Peyer's patch (tissue), 4 donors: ENCODE data around the gene PACRG. TPM values are rescaled to one million over a fixed set of nuclear protein-coding genes. Genes with fewer than 3 reads are reported as not detected.

Experiments used
- DNase-seq, 3 donors: peaks; one replicate each; pipeline ENCODE4 v3.0.0-alpha.2; 2017 to 2019
- H3K27ac ChIP-seq, 4 donors: fragments of 200-600 bp; sonication (generic); one replicate each; pipeline ENCODE4 v1.5.1; 2016 to 2019
- H3K27me3 ChIP-seq, 2 donors: fragments of 200-600 bp; sonication (generic); one replicate each; pipeline ENCODE4 v1.5.1; 2019
- H3K36me3 ChIP-seq, 3 donors: fragments of 200-600 bp; sonication (generic); one replicate each; pipeline ENCODE4 v1.5.1; 2016 to 2019
- H3K4me1 ChIP-seq, 4 donors: fragments of 200-600 bp; sonication (generic); one replicate each; pipeline ENCODE4 v1.5.1; 2016 to 2019
- H3K4me3 ChIP-seq, 4 donors: fragments of 200-600 bp; sonication (generic); 1 replicate in 3 of 4; 2 replicates in 1 of 4; pipeline ENCODE4 v1.5.1; 2016 to 2019; ENCODE audit warnings: mild to moderate bottlenecking in 1 of 4
- H3K9me3 ChIP-seq, 4 donors: fragments of 200-600 bp; sonication (generic); one replicate each; pipeline ENCODE4 v1.5.1; 2016 to 2019; ENCODE audit warnings: mild to moderate bottlenecking in 1 of 4
- CTCF ChIP-seq, 6 experiments: fragments of 450-650 bp in 4 of 6; fragments of 200-600 bp in 2 of 6; sonication (generic) in 1 of 6; IDR thresholded peaks; one replicate each; pipeline ENCODE4 v1.5.1; 2017 to 2019; ENCODE audit warnings: antibody characterized with exemption in 6 of 6, mild to moderate bottlenecking in 3 of 6, moderate library complexity in 1 of 6
- POLR2A ChIP-seq, 2 donors: fragments of 450-650 bp; IDR thresholded peaks; one replicate each; pipeline ENCODE4 v1.5.1; 2017; ENCODE audit warnings: antibody characterized with exemption in 2 of 2, mild to moderate bottlenecking in 2 of 2, moderate library complexity in 2 of 2
- total RNA-seq, 4 donors: library from RNA; depleted of rRNA; stranded (reverse); fragments of >200 nt; gene quantifications; one replicate each; pipeline ENCODE4 v1.1.0, GENCODE V29; 2016

PACRG gene
- total RNA-seq, 4 donors from 2014 or later: 0.76 to 2.5 TPM; not detected in 2

GRCh38 chr6:163149279-163149848 lies 421.6 kb downstream of the PACRG start:
- TF ChIP-seq POLR2A (IDR thresholded peaks at IDR 0.05) (no peak), CTCF (IDR thresholded peaks at IDR 0.05) (no peak)
- H3K9me3 ChIP-seq: no peaks in the 10 kb centered on the region
- no peak overlapping the region for H3K4me3 ChIP-seq
- DNase-seq: no peak
- no peak overlapping the region for H3K27ac ChIP-seq
- no peaks in the 10 kb centered on the region for H3K4me1 ChIP-seq
- no peaks in the 10 kb centered on the region for H3K36me3 ChIP-seq
- no peaks in the 10 kb centered on the region for H3K27me3 ChIP-seq

DNA sequence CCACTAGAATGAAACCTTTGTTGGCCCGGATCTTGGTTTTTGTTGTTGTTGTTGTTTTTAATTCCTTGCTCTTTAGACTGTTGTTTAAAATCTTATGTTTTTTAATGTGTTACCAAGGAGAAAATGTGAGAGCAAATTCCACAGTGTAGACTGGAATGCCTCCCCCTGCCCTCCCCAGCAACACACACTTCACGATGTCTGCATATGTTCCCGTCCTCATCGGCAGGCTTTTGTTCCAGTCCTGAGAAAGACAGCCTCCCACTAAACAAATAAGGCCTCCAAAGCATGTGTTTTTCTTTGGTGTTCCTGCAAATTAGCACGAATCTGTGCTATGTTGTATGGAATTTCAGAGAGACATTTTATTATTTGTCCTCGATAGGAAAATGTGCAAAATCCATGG lies 423.4 kb downstream of the PACRG start:
- no peaks in the 10 kb centered on the region for H3K36me3 ChIP-seq
- H3K4me1 ChIP-seq: no peaks in the 10 kb centered on the region
- H3K27me3 ChIP-seq: no peaks in the 10 kb centered on the region
- TF ChIP-seq POLR2A (IDR thresholded peaks at IDR 0.05) (no peak), CTCF (IDR thresholded peaks at IDR 0.05) (no peak)
- no peak overlapping the region for H3K4me3 ChIP-seq
- no peak for DNase-seq
- H3K9me3 ChIP-seq: no peaks in the 10 kb centered on the region
- no peak overlapping the region for H3K27ac ChIP-seq

- Histone ChIP-seq H3K36me3 (no peaks in the 10 kb centered on the region), H3K4me1 (no peaks in the 10 kb centered on the region), H3K9me3 (no peaks in the 10 kb centered on the region), H3K27ac (no peak overlapping the region), H3K4me3 (no peak overlapping the region), H3K27me3 (no peaks in the 10 kb centered on the region)
- TF ChIP-seq CTCF (IDR thresholded peaks at IDR 0.05) (no peak), POLR2A (IDR thresholded peaks at IDR 0.05) (no peak)
- no peak for DNase-seq
Observed at GRCh38 chr6:163152701-163153100, 424.9 kb downstream of the PACRG start.

DNA sequence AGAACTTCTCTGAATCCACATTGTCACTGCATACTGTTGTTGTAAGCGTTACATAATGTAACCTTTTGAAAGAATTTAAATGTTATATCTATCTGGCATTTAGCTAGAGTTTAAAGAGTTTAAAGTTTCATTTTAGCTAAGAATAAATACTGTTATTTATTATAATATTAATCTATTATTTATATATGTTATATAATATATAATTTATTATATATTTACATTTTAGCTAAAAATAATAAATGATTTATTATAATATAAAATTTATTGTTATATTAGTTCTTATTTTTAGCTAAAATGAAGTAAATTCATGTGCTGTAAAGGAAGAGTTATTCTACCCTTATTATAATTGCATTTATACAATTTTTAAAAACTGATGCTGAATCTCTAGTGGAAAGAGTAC lies 431.3 kb downstream of the PACRG start:
- H3K4me1 ChIP-seq: no peaks in the 10 kb centered on the region
- TF ChIP-seq POLR2A (IDR thresholded peaks at IDR 0.05) (no peak), CTCF (IDR thresholded peaks at IDR 0.05) (no peak)

GRCh38 chr6:163159689-163160088 lies 431.9 kb downstream of the PACRG start:
- Histone ChIP-seq H3K9me3 (no peaks in the 10 kb centered on the region), H3K27ac (no peak overlapping the region), H3K36me3 (no peaks in the 10 kb centered on the region), H3K4me1 (no peaks in the 10 kb centered on the region), H3K27me3 (no peaks in the 10 kb centered on the region), H3K4me3 (no peak overlapping the region)
- no peak for DNase-seq
- no peak for TF ChIP-seq POLR2A (IDR thresholded peaks at IDR 0.05)
- TF ChIP-seq CTCF (IDR thresholded peaks at IDR 0.05): no peak

More for the DNA sequence above, 431.3 kb downstream of the PACRG start:
- no peak for DNase-seq
- Histone ChIP-seq H3K9me3 (no peaks in the 10 kb centered on the region), H3K4me3 (no peak overlapping the region), H3K27me3 (no peaks in the 10 kb centered on the region), H3K27ac (no peak overlapping the region), H3K36me3 (no peaks in the 10 kb centered on the region)
